ENCODE measurements around the gene MSH6. TPM values are rescaled to one million over a fixed set of nuclear protein-coding genes. Genes with fewer than 3 reads are reported as not detected.

MSH6 gene
- total RNA-seq, 1 donor from 2014 or later: 89.6 TPM

- H3K4me3 ChIP-seq (ENCODE audit: low read depth, low read length): no peak overlapping the region
- TF ChIP-seq, protein P1, sequence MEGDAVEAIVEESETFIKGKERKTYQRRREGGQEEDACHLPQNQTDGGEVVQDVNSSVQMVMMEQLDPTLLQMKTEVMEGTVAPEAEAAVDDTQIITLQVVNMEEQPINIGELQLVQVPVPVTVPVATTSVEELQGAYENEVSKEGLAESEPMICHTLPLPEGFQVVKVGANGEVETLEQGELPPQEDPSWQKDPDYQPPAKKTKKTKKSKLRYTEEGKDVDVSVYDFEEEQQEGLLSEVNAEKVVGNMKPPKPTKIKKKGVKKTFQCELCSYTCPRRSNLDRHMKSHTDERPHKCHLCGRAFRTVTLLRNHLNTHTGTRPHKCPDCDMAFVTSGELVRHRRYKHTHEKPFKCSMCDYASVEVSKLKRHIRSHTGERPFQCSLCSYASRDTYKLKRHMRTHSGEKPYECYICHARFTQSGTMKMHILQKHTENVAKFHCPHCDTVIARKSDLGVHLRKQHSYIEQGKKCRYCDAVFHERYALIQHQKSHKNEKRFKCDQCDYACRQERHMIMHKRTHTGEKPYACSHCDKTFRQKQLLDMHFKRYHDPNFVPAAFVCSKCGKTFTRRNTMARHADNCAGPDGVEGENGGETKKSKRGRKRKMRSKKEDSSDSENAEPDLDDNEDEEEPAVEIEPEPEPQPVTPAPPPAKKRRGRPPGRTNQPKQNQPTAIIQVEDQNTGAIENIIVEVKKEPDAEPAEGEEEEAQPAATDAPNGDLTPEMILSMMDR (conservative IDR thresholded peaks at IDR 0.05; ENCODE audit: low read depth, low read length): no peak
- peak; percentile 88 for DNase-seq (ENCODE audit: low read depth)
These were observed 11.7 kb upstream of the MSH6 start for GRCh38 chr2:47771211-47771610.

GRCh38 chr2:47772343-47772742, 10.6 kb upstream of the MSH6 start:
- no peak for DNase-seq (ENCODE audit: low read depth)
- H3K4me3 ChIP-seq (ENCODE audit: low read depth, low read length): no peak overlapping the region
- TF ChIP-seq, protein P1 (conservative IDR thresholded peaks at IDR 0.05; ENCODE audit: low read depth, low read length): no peak

GRCh38 chr2:47774567-47774966, 8.4 kb upstream of the MSH6 start:
- DNase-seq (ENCODE audit: low read depth): no peak
- TF ChIP-seq, protein P1 (conservative IDR thresholded peaks at IDR 0.05; ENCODE audit: low read depth, low read length): no peak
- no peak overlapping the region for H3K4me3 ChIP-seq (ENCODE audit: low read depth, low read length)

DNA sequence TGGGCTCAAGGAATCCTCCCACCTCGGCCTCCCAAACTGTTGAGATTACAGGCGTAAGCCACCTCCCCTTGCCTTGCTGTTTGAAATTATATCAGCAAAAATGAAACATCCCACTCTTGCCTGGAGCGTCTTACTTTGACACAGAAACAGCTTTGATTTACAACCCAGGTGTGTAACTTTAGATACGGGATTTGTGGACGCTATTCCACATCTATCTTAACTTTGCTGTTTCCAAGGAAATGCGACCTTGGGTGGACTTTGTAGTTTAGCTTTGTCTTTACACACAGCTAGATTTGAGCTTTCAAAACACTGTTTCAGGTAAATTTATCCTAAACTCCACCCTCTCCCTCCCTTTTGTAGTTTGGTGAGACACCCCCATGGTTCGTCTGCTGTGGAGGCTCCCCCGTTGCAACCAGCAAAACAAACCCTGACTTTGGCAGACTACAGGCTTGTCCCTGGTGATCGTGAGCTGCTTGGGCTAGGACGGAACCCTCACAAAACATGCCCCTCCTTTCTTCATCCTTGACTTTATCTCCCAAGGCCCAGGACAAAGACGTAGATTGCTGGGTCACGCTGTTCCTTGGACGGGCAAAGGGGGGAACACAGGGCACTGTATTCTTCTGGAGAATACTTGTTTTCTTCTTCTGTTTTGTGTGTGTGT, 5.5 kb upstream of the MSH6 start:
- no peak for DNase-seq (ENCODE audit: low read depth)
- H3K4me3 ChIP-seq (ENCODE audit: low read depth, low read length): no peak overlapping the region
- TF ChIP-seq, protein P1 (conservative IDR thresholded peaks at IDR 0.05; ENCODE audit: low read depth, low read length): no peak

DNA sequence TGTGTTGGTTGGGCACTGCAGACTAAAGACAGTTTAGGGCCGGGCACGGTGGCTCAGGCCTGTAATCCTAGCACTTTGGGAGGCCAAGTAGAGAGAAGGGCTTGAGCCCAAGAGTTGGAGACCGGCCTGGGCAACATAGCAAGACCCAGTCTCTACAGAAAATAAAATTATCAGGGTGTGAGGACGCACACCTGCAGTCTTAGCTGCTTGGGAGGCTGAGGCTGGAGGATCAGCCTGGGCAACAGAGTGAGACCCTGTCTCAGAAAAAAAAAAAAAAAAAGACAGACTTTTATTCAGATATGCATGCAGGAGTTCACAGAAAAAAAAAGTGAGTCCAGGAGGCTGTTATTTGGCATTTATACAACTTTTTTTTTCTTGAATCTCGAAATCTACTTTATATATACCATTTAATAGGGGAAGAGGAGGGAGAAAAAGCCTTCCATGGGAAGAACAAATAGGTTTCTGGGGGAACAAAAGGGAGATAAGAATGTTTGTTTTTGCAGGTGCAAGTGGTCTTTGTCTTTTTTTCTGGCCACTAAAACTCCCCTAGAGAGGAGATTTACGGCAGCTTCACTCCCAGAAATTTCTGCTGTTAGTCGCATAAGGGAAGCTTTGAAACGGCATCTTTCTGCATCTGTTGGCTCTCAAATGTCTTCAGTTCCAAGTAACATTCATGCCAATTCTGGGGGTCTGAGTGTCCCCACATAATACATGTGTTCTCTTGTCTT, 4.1 kb upstream of the MSH6 start:
- no peak for DNase-seq (ENCODE audit: low read depth)
- H3K4me3 ChIP-seq (ENCODE audit: low read depth, low read length): no peak overlapping the region
- TF ChIP-seq, protein P1 (conservative IDR thresholded peaks at IDR 0.05; ENCODE audit: low read depth, low read length): no peak

GRCh38 chr2:47779426-47779790, 3.5 kb upstream of the MSH6 start:
- TF ChIP-seq, protein P1 (conservative IDR thresholded peaks at IDR 0.05; ENCODE audit: low read depth, low read length): no peak
- H3K4me3 ChIP-seq (ENCODE audit: low read depth, low read length): no peak overlapping the region
- DNase-seq (ENCODE audit: low read depth): no peak

- TF ChIP-seq, protein P1 (conservative IDR thresholded peaks at IDR 0.05; ENCODE audit: low read depth, low read length): no peak
- no peak for DNase-seq (ENCODE audit: low read depth)
- peak overlapping the region; percentile 91 for H3K4me3 ChIP-seq (ENCODE audit: low read depth, low read length)
These were observed 619 bp upstream of the MSH6 start for GRCh38 chr2:47782381-47782670.

All from epithelial cell of proximal tubule (primary cell).